MCF 10A (cell line): ENCODE results near the gene HPSE2. TPM values are rescaled to one million over a fixed set of nuclear protein-coding genes. Genes with fewer than 3 reads are reported as not detected.

Source experiments
- BruUV-seq: library from RNA; stranded (reverse); fragments of 400-500 nt; replicated peaks from 2 replicates; lab custom pipeline; 2021; lab: Mats Ljungman, UMichigan
- CTCF ChIA-PET: fragments of 300-600 bp; sonication (Branson Sonifier 250); formaldehyde crosslinking; extraction: SDS; loops from one replicate; lab custom pipeline; 2021; ENCODE audit warnings: antibody characterized with exemption, inconsistent platforms; lab: Yijun Ruan, JAX
- POLR2A ChIA-PET: fragments of 300-600, 350-650 bp; sonication (Branson Sonifier 250); formaldehyde crosslinking; extraction: SDS; loops from one replicate; lab custom pipeline; 2020; ENCODE audit warnings: antibody characterized with exemption, inconsistent platforms; lab: Yijun Ruan, JAX
- DNase-seq: peaks from one replicate; pipeline ENCODE4 v3.0.0-alpha.2; 2018; ENCODE audit not compliant: unreplicated experiment
- H3K27ac Mint-ChIP-seq: one replicate; pipeline ENCODE4 v1.8.0; 2022; ENCODE audit warnings: mild to moderate bottlenecking, low read depth, mixed read lengths; ENCODE audit not compliant: unreplicated experiment
- H3K27me3 Mint-ChIP-seq: one replicate; pipeline ENCODE4 v1.8.0; 2022; ENCODE audit warnings: mixed read lengths; ENCODE audit not compliant: insufficient read depth, unreplicated experiment
- H3K36me3 Mint-ChIP-seq: one replicate; pipeline ENCODE4 v1.8.0; 2022; ENCODE audit warnings: mild to moderate bottlenecking, moderate library complexity, mixed read lengths; ENCODE audit not compliant: insufficient read depth, unreplicated experiment
- H3K4me1 Mint-ChIP-seq: one replicate; pipeline ENCODE4 v1.8.0; 2022; ENCODE audit warnings: mixed read lengths; ENCODE audit not compliant: insufficient read depth, unreplicated experiment
- H3K4me3 Mint-ChIP-seq: one replicate; pipeline ENCODE4 v1.8.0; 2022; ENCODE audit warnings: mild to moderate bottlenecking, moderate library complexity, mixed read lengths; ENCODE audit not compliant: unreplicated experiment
- H3K9me3 Mint-ChIP-seq: one replicate; pipeline ENCODE4 v1.8.0; 2022; ENCODE audit warnings: mixed read lengths; ENCODE audit not compliant: unreplicated experiment
- CTCF ChIP-seq: fragments of 200-600 bp; IDR thresholded peaks from one replicate; pipeline ENCODE4 v1.8.0; 2022; ENCODE audit warnings: antibody characterized with exemption, mild to moderate bottlenecking; ENCODE audit not compliant: unreplicated experiment
- intact Hi-C: fragments of 100-400 bp; cut with micrococcal nuclease; formaldehyde crosslinking; loops from 2 replicates; pipeline ENCODE4 v1.14.1; 2022
- total RNA-seq: library from RNA; stranded (reverse); gene quantifications from 2 replicates; pipeline ENCODE4 v1.2.3, GENCODE V29; 2022

Gene HPSE2
- total RNA-seq, 1 experiment from 2014 or later = not detected

- ChIA-PET CTCF (interaction anchor here (0.5 kb wide), 1 partner anchor 1551 kb away, joined by 5 read pairs; no protein-coding TSS in a partner anchor), POLR2A (no interaction called here)
- H3K27ac Mint-ChIP-seq = no peak overlapping the region
- DNase-seq = no peak
- intact Hi-C loops = no loop called here
- no peak for TF ChIP-seq CTCF
- no peaks in the 10 kb centered on the region for H3K36me3 Mint-ChIP-seq
- BruUV-seq = no TSS peak
- no peaks in the 10 kb centered on the region for H3K4me1 Mint-ChIP-seq
- no peak overlapping the region for H3K4me3 Mint-ChIP-seq
- H3K9me3 Mint-ChIP-seq = peaks cover 10% of the 10 kb centered on the region
- H3K27me3 Mint-ChIP-seq = peaks cover 3% of the 10 kb centered on the region
Measured at GRCh38 chr10:98892523-98892922, 343.1 kb downstream of the HPSE2 start.

GRCh38 chr10:98886686-98887085 is 349.0 kb downstream of the HPSE2 start:
- peak; percentile 9 for DNase-seq
- H3K4me1 Mint-ChIP-seq = peaks cover 8% of the 10 kb centered on the region
- ChIA-PET POLR2A (no interaction called here), CTCF (interaction anchor here (0.6 kb wide), 1 partner anchor 971 kb away, joined by 3 read pairs; no protein-coding TSS in a partner anchor)
- no peak for TF ChIP-seq CTCF
- no peaks in the 10 kb centered on the region for H3K9me3 Mint-ChIP-seq
- intact Hi-C loops = no loop called here
- no peak overlapping the region for H3K27ac Mint-ChIP-seq
- no peak overlapping the region for H3K4me3 Mint-ChIP-seq
- no peaks in the 10 kb centered on the region for H3K36me3 Mint-ChIP-seq
- H3K27me3 Mint-ChIP-seq = no peaks in the 10 kb centered on the region
- BruUV-seq = no TSS peak

- Mint-ChIP-seq H3K9me3 (no peaks in the 10 kb centered on the region), H3K27ac (no peak overlapping the region), H3K4me1 (peaks cover 8% of the 10 kb centered on the region), H3K4me3 (no peak overlapping the region), H3K27me3 (no peaks in the 10 kb centered on the region), H3K36me3 (no peaks in the 10 kb centered on the region)
- no TSS peak for BruUV-seq
- POLR2A ChIA-PET = no interaction called here
- no peak for DNase-seq
- TF ChIP-seq CTCF = no peak
- CTCF ChIA-PET = no interaction called here
- intact Hi-C loops = no loop called here
Measured at GRCh38 chr10:98885378-98885777, 350.3 kb downstream of the HPSE2 start.

- Mint-ChIP-seq H3K4me1 (peaks cover 7% of the 10 kb centered on the region), H3K27ac (no peak overlapping the region), H3K9me3 (no peaks in the 10 kb centered on the region), H3K36me3 (no peaks in the 10 kb centered on the region), H3K27me3 (peaks cover 12% of the 10 kb centered on the region), H3K4me3 (no peak overlapping the region)
- BruUV-seq = no TSS peak
- intact Hi-C loops = no loop called here
- no peak for TF ChIP-seq CTCF
- CTCF ChIA-PET = no interaction called here
- POLR2A ChIA-PET = no interaction called here
- no peak for DNase-seq
Measured at GRCh38 chr10:98881789-98882188, 353.9 kb downstream of the HPSE2 start.
